GM10248 (cell line): ENCODE data around the gene BANP.
"Not testable (repeated sequence)": the region's sequence is repeated elsewhere in the genome, so short reads cannot be mapped to it uniquely, and the experiment has no call there.

Experiments
- CTCF ChIA-PET: fragments of 300-600 bp; sonication (Branson Sonifier 250); formaldehyde crosslinking; extraction: SDS; loops from one replicate; lab custom pipeline; 2021; ENCODE audit warnings: antibody characterized with exemption; lab: Yijun Ruan, JAX
- POLR2A ChIA-PET: fragments of 350-650 bp; sonication (Branson Sonifier 250); formaldehyde crosslinking; extraction: SDS; loops from one replicate; lab custom pipeline; 2020; ENCODE audit warnings: antibody characterized with exemption; lab: Yijun Ruan, JAX
- DNase-seq: peaks from one replicate; pipeline ENCODE4 v3.0.0; 2012; ENCODE audit errors: extremely low spot score
- CTCF ChIP-seq: IDR thresholded peaks from 2 replicates; pipeline ENCODE4 v1.5.1; 2012; ENCODE audit warnings: mild to moderate bottlenecking, low read depth; ENCODE audit errors: extremely low read depth, missing control alignments, control extremely low read depth

BANP gene

GRCh38 chr16:88076211-88076931, 125.1 kb downstream of the BANP start:
- POLR2A ChIA-PET = no interaction called here
- no peak for TF ChIP-seq CTCF
- CTCF ChIA-PET = no interaction called here
- DNase-seq = no peak

- CTCF ChIA-PET, POLR2A ChIA-PET, DNase-seq: not testable (repeated sequence)
Measured at GRCh38 chr16:88076932-88077320, 125.7 kb downstream of the BANP start.

GRCh38 chr16:88077328-88078108, 126.3 kb downstream of the BANP start:
- DNase-seq = no peak
- CTCF ChIA-PET = no interaction called here
- no peak for TF ChIP-seq CTCF
- POLR2A ChIA-PET = no interaction called here

- CTCF ChIA-PET = no interaction called here
- no peak for DNase-seq
- POLR2A ChIA-PET = no interaction called here
- no peak for TF ChIP-seq CTCF
Measured at GRCh38 chr16:88078111-88078775, 127.0 kb downstream of the BANP start.

- POLR2A ChIA-PET = interaction anchor here (0.7 kb wide), 1 partner anchor 1878 kb away, joined by 5 read pairs; no protein-coding TSS in a partner anchor
- CTCF ChIA-PET = no interaction called here
- TF ChIP-seq CTCF = no peak
- DNase-seq = no peak
Measured at GRCh38 chr16:88083582-88083981, 132.3 kb downstream of the BANP start.

GRCh38 chr16:88084881-88085280, 133.6 kb downstream of the BANP start:
- TF ChIP-seq CTCF = no peak
- POLR2A ChIA-PET = interaction anchor here (0.6 kb wide), 1 partner anchor 9 kb away, joined by 4 read pairs; no protein-coding TSS in a partner anchor
- DNase-seq = no peak
- CTCF ChIA-PET = no interaction called here
